HG03135 (cell line): Measurements from ENCODE around the gene DUSP2.
"Not testable (repeated sequence)": the region's sequence is repeated elsewhere in the genome, so short reads cannot be mapped to it uniquely, and the experiment has no call there.

Experiments used
- ATAC-seq: cut with Tn5 transposase; IDR thresholded peaks from one replicate; pipeline ENCODE4 v1.9.1; 2021; ENCODE audit warnings: mild to moderate bottlenecking, moderate library complexity; ENCODE audit not compliant: unreplicated experiment

Gene DUSP2

GRCh38 chr2:96163768-96164429 is 18.7 kb upstream of the DUSP2 start:
- ATAC-seq: peak; percentile 72

GRCh38 chr2:96163415-96163767 is 18.2 kb upstream of the DUSP2 start:
- no peak for ATAC-seq

GRCh38 chr2:96161898-96162297 is 16.7 kb upstream of the DUSP2 start:
- ATAC-seq: no peak

GRCh38 chr2:96160366-96160765 is 15.1 kb upstream of the DUSP2 start:
- ATAC-seq: not testable (repeated sequence)

- no peak for ATAC-seq
Observed at GRCh38 chr2:96159084-96159830, 14.0 kb upstream of the DUSP2 start.

GRCh38 chr2:96158554-96158940 is 13.3 kb upstream of the DUSP2 start:
- no peak for ATAC-seq

DNA sequence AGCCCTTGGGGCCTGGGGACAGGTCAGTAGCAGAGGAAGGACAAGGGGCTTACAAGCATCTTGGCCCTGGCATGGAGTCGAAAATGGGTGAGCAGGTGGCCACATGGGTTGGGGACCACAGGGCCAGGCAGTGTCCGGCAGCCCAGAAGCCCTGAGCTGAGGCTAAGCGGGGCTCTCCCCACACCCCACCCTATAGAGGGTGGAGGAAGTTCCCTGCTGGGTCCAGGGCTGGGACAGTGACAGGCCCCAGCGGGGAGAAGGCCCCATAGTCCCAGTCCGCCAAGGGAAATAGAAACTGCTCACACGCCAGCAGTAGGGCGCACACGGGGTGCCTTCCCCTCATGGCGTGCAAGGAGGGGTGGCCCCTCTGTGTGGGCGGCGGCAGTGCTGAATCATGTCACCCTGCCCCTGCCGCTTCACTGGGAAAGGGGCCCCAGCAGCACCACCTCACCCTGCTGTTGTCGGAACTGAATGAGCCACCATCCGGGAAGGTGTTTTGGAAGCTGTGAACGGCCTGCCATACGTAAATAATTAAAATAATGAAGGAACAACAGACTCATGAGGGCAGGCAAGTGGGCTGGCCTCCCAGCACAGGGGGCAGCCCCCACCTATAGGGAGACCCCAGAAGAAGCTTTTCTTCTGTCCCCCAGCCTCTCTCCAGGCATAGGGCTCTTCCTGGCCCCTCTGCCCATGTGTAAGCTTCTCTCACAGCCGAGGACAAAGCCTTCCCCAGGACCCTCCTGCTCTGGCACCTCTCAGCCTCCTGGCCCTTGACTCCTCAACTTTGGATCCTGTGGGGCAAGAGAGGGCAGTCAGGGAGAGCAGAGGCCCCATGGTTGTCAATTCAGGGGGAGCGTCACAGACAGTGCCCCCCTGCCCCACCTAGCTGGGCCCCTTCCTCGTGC is 12.7 kb upstream of the DUSP2 start:
- peak; percentile 58 for ATAC-seq

GRCh38 chr2:96156926-96157648 is 11.8 kb upstream of the DUSP2 start:
- peak; percentile 44 for ATAC-seq

DNA sequence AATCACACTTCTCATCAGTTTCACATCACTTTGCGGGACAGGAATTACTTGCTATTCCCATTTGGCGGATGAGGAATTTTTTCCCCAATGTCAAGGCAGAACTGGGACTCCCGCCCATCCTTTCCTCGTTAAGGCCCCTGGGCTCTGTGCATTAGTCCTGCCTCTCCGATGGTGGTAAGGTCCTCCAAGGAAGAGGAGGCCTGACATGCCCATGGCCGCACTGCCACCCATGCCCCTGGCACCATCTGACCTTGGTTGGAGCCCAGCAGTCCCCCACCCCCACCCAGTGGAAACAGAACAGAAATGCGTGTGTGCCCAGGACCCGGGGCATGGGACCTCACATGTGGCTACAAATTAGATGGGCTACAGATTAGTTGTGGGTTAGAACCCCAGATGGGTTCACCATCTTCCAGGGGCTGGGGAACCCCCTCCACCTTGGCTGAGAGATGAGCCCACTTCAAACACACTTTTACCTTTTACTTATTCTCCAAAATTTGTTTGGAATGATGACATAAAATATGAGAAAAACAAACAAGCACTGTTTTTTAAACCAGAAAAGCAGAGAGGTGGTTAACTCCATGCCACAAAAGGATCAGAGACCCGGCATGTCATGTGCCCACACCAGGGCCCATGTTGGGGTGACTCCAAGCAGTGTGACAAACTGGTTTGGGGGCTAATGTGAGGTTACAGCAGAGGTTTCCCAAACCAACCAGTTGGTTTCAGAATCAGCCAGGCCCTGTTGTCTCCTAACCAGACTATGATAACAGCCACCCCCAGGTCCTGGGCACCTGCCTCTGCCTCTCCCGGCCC is 11.0 kb upstream of the DUSP2 start:
- no peak for ATAC-seq

- no peak for ATAC-seq
Observed at GRCh38 chr2:96154506-96155380, 9.5 kb upstream of the DUSP2 start.

DNA sequence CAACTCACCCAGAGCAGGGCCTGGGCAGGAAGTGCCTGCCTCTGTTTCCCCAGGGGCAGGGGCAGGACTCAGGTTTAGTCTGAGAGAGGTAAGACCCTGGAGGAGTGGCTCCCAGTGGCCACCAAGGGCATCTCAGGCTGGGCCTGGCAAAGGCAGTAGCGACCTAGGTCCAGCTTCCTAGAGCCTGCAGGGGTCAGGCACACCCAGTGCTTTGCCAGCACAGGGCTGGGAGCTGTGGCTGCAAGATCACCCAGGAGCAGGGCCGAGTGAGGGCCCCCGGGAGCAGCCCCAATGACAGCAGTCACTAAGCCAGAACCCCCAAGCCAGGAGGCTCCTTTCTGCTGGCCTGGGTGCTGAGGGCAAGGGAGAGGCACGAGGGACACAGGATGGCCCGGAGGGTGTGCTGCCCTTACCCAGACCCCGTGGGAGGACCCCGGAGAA is 8.8 kb upstream of the DUSP2 start:
- ATAC-seq: no peak

GRCh38 chr2:96153291-96153713 is 8.1 kb upstream of the DUSP2 start:
- no peak for ATAC-seq

DNA sequence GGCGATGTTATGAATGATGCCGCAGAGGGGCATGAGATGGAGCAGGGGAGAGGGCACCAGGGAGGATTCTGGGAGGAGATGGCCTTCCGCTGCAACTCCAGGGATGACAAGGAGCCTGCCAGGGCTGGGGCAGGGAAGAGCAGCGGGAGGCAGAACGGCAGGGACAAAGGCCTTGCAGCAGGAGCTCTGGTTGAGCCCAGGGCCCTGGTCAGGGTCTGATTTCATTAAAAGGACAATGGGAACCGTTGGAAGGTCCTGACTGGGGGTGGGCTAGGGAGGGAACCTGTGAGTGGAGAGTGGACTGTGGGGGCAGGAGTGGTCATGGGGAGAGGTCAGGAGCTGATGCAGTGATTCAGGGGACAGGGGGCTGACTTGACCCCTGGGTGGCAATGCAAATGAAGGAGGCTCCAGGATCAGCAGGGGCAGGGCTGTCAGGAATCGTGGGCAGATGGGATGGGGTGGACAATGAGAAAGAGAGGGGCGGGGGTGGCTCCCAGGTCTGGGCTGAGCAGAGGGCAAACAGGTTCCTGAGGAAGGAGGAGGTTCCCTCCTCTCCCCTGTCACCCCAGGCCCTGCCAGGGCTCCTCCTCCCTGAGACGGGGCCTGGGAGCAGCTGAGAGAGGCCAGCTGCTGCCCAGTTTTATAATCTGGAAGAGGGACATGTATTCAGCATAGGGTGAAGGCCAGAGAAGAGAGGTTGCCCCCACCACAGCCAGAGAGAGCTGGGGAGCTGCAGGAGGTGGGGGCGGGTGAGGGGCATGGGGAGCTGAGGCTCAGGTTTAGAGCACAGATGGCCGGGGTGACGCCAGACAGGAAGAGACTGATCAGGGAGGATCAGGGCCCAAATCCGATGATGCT is 7.3 kb upstream of the DUSP2 start:
- no peak for ATAC-seq

GRCh38 chr2:96151595-96152303 is 6.5 kb upstream of the DUSP2 start:
- ATAC-seq: no peak

DNA sequence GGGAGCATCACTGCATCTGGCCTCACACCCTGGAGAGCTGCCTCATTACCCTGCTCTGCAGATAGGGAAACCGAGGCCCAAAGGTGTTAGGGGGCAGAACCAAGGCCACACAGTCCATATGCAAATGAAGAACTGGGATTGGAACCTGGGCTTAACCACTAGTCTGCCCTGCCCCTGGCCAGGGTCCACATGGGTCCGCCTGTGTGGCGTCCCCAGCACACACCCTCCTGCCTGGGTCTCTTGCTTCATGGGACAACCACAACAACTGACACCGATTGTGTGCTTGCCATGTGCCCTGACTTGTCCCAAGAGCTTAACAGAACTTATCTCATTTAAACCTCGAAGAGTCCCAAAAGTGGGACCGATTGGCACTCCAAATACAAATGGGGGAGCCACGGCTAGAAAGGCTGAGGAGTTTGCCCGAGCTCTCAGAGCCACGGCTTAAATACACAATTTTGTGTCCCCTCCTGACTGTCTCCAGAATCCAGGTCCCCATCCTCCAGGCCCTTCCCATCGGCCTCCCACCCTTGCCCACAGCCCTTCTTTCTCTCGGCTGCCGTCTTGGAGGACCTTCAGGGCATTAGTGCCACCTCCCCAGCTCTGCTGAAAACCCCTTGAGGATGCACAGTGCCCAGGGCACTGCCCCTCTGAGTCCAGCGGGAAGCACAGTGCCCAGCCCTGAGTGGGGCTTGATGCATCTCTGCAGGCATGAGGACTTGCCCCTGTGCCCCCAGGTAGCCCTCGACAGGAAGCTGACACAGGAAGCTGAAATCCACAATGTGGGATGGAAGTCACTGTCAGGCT is 5.8 kb upstream of the DUSP2 start:
- ATAC-seq: no peak

DNA sequence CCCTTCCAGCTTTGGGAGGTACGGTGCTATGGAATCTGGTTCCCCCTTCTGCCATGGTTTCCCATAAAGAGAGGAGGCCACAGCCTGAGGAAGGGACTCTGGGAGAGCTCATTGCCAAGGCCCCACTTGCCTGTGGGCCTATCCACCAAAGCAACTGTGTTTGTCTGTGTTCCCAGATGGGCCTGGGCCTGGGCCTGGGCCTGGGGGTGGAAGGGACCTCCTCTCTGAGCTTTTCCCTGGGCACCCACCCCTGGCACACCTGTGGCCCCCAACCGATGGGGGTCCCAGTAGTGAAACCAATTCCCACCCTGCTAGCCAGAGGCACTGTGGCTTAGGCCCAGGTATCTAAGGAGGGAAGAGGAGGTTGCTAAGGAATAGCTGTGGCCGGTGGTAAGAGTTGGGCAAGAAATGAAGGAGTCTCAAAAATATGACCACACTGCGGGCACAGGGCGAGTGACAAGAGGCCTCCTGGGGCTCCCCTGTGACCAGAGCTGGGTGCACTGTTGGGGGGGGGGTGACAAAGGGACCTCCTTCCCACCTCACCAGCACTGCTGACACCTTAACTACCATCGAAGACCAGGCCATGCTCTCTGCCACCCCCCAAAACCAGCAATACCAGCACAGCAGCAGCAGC is 4.9 kb upstream of the DUSP2 start:
- no peak for ATAC-seq
